HepG2 (cell line): Measurements from ENCODE around the gene POLR3H.

Experiments
- CBX5 ChIP-seq: sonication (generic); formaldehyde crosslinking; IDR thresholded peaks from 2 replicates; pipeline ENCODE4 v1.4.0; 2020; ENCODE audit warnings: missing genetic modification reagents, borderline replicate concordance
- CTCF ChIP-seq: sonication (generic); formaldehyde crosslinking; IDR thresholded peaks from 2 replicates; pipeline ENCODE4 v1.5.0; 2020; ENCODE audit warnings: mild to moderate bottlenecking, missing genetic modification reagents, moderate library complexity
- ESRRA ChIP-seq: sonication (generic); formaldehyde crosslinking; IDR thresholded peaks from 2 replicates; pipeline ENCODE4 v1.5.1; 2020; ENCODE audit warnings: mild to moderate bottlenecking, low read depth, missing genetic modification reagents
- GLMP ChIP-seq: sonication (generic); formaldehyde crosslinking; IDR thresholded peaks from 2 replicates; pipeline ENCODE4 v1.9.0; 2021; ENCODE audit warnings: missing genetic modification reagents, mild to moderate bottlenecking, borderline replicate concordance
- HES4 ChIP-seq: sonication (generic); formaldehyde crosslinking; IDR thresholded peaks from 2 replicates; pipeline ENCODE4 v1.9.0; 2021; ENCODE audit warnings: mild to moderate bottlenecking, missing genetic modification reagents, borderline replicate concordance
- NR2F2 ChIP-seq: IDR thresholded peaks from 2 replicates; pipeline ENCODE4 v1.6.1; 2012; ENCODE audit warnings: low read depth, inconsistent platforms, borderline replicate concordance
- RFX1 ChIP-seq: fragments of 450-650 bp; IDR thresholded peaks from 2 replicates; pipeline ENCODE4 v1.6.1; 2017

GRCh38 chr22:41571786-41572185 is 27.5 kb upstream of the POLR3H start:
- TF ChIP-seq RFX1 (no peak), GLMP (CRISPR knock-in tag) (no peak), CBX5 (CRISPR knock-in tag) (no peak), HES4 (no peak), CTCF (CRISPR knock-in tag) (no peak), NR2F2 (no peak), ESRRA (CRISPR knock-in tag) (no peak)
